Activated B cell treated with CpG ODN at 0.5 μM for 24 hours (primary cell): ENCODE data around the gene MFSD1. TPM values are rescaled to one million over a fixed set of nuclear protein-coding genes. Genes with fewer than 3 reads are reported as not detected.

Source experiments
- ATAC-seq: fragments of 200-7000 bp; cut with Tn5 transposase; one replicate; pipeline ENCODE4 v1.10.0; 2021; ENCODE audit warnings: low read depth, mild to moderate bottlenecking, moderate library complexity
- CTCF ChIA-PET: fragments of 350-600 bp; sonication (Branson Sonifier 250); formaldehyde crosslinking; loops from one replicate; lab custom pipeline; 2021; ENCODE audit warnings: antibody characterized with exemption; lab: Charles Lee
- POLR2A ChIA-PET: fragments of 350-600 bp; sonication (Branson Sonifier 250); formaldehyde crosslinking; loops from one replicate; lab custom pipeline; 2021; ENCODE audit warnings: antibody characterized with exemption; lab: Charles Lee
- DNase-seq: peaks from one replicate; pipeline ENCODE4 v3.0.0; 2022
- H3K27ac Mint-ChIP-seq: one replicate; pipeline ENCODE4 v1.8.0; 2020; ENCODE audit warnings: mixed read lengths
- H3K27me3 Mint-ChIP-seq: one replicate; pipeline ENCODE4 v1.8.0; 2021; ENCODE audit warnings: mixed read lengths
- H3K36me3 Mint-ChIP-seq: one replicate; pipeline ENCODE4 v1.8.0; 2021; ENCODE audit warnings: low read depth, mixed read lengths
- H3K4me1 Mint-ChIP-seq: one replicate; pipeline ENCODE4 v1.8.0; 2021; ENCODE audit warnings: mixed read lengths
- H3K4me3 Mint-ChIP-seq: one replicate; pipeline ENCODE4 v1.8.0; 2020; ENCODE audit warnings: mild to moderate bottlenecking, mixed read lengths
- H3K9me3 Mint-ChIP-seq: one replicate; pipeline ENCODE4 v1.8.0; 2020; ENCODE audit warnings: mixed read lengths
- intact Hi-C: fragments of 100-400 bp; cut with micrococcal nuclease; formaldehyde crosslinking; loops from one replicate; pipeline ENCODE4 v1.15.1; 2024
- total RNA-seq: library from RNA; stranded (reverse); gene quantifications from 2 replicates; pipeline ENCODE4 v1.2.3, GENCODE V29; 2022
- TF ChIP-seq, protein P1 (sequence below): fragments of 200-600 bp; IDR thresholded peaks from one replicate; pipeline ENCODE4 v1.8.0; 2022; ENCODE audit warnings: antibody characterized with exemption, mild to moderate bottlenecking

MFSD1 gene
- total RNA-seq, 1 donor from 2014 or later, result 41.6 TPM

- intact Hi-C loops, result no loop called here
- POLR2A ChIA-PET, result no interaction called here
- TF ChIP-seq, protein P1, sequence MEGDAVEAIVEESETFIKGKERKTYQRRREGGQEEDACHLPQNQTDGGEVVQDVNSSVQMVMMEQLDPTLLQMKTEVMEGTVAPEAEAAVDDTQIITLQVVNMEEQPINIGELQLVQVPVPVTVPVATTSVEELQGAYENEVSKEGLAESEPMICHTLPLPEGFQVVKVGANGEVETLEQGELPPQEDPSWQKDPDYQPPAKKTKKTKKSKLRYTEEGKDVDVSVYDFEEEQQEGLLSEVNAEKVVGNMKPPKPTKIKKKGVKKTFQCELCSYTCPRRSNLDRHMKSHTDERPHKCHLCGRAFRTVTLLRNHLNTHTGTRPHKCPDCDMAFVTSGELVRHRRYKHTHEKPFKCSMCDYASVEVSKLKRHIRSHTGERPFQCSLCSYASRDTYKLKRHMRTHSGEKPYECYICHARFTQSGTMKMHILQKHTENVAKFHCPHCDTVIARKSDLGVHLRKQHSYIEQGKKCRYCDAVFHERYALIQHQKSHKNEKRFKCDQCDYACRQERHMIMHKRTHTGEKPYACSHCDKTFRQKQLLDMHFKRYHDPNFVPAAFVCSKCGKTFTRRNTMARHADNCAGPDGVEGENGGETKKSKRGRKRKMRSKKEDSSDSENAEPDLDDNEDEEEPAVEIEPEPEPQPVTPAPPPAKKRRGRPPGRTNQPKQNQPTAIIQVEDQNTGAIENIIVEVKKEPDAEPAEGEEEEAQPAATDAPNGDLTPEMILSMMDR, result no peak
These were observed 28.7 kb upstream of the MFSD1 start for GRCh38 chr3:158773166-158773565.

DNA sequence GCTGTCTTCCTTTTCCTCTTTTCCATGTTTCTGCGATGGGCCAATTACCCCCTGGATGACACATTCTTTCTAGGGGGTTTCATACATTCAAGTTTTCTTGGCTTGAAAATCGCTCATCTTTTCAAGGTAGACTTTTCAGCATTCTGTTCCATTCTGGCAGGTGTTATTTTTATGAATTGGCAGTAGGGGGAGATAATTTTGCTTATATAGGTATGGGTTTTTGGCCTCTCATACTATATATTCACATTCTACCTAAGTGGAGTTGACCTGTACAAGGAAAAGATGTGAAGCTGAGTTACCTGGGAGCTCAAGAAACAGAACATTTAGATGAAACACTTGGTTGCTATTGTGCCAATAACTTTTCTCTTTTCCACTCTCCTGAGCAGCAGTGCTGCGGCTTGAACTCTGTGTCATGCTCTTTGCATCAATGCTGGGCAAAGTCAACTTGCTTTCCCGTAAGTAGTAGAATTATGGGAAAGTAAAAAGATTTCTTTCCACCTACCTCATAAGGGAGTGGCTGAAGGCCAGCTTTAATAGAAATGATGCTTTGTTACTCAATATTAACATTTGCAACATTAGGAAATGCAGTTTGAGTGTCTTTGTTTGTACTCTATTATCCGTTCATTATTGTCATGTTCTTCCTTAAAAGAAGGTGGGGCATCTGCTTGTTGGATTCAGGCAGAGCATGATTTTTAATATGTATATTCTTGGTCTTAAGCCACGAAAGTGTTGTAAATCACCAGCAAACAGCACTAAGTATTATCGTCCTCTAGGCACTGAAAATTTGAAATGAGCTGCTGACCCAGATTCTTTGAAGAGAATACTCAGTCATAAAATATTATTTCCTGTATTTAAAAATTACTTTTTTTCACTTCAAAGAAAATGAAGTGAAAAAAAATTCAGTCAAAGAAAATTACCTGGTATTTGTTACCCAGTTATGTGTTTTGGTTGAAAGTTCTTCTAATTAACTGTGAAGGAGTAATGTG is 27.7 kb upstream of the MFSD1 start:
- ATAC-seq (no peak), DNase-seq (no peak)
- ChIA-PET POLR2A (no interaction called here), CTCF (no interaction called here)
- no peaks in the 10 kb centered on the region for H3K36me3 Mint-ChIP-seq
- H3K4me3 Mint-ChIP-seq, result no peak overlapping the region
- H3K9me3 Mint-ChIP-seq, result peaks cover 2% of the 10 kb centered on the region
- H3K27me3 Mint-ChIP-seq, result no peaks in the 10 kb centered on the region
- intact Hi-C loops, result no loop called here
- TF ChIP-seq, protein P1, result no peak
- H3K27ac Mint-ChIP-seq, result no peak overlapping the region
- no peaks in the 10 kb centered on the region for H3K4me1 Mint-ChIP-seq

More at GRCh38 chr3:158773166-158773565, 28.7 kb upstream of the MFSD1 start:
- H3K27me3 Mint-ChIP-seq, result no peaks in the 10 kb centered on the region
- no peaks in the 10 kb centered on the region for H3K4me1 Mint-ChIP-seq
- no peaks in the 10 kb centered on the region for H3K36me3 Mint-ChIP-seq
- CTCF ChIA-PET, result no interaction called here
- no peak overlapping the region for H3K4me3 Mint-ChIP-seq
- H3K27ac Mint-ChIP-seq, result no peak overlapping the region
- DNase-seq, result no peak
- no peak for ATAC-seq
- H3K9me3 Mint-ChIP-seq, result no peaks in the 10 kb centered on the region

GRCh38 chr3:158774965-158775364 is 26.9 kb upstream of the MFSD1 start:
- TF ChIP-seq, protein P1, result no peak
- Mint-ChIP-seq H3K9me3 (peaks cover 2% of the 10 kb centered on the region), H3K27me3 (no peaks in the 10 kb centered on the region), H3K27ac (no peak overlapping the region), H3K36me3 (no peaks in the 10 kb centered on the region), H3K4me1 (no peaks in the 10 kb centered on the region), H3K4me3 (no peak overlapping the region)
- ChIA-PET CTCF (no interaction called here), POLR2A (no interaction called here)
- no peak for ATAC-seq
- intact Hi-C loops, result no loop called here
- no peak for DNase-seq

- DNase-seq, result no peak
- H3K27ac Mint-ChIP-seq, result no peak overlapping the region
- ChIA-PET CTCF (no interaction called here), POLR2A (no interaction called here)
- no peaks in the 10 kb centered on the region for H3K4me1 Mint-ChIP-seq
- no peaks in the 10 kb centered on the region for H3K36me3 Mint-ChIP-seq
- intact Hi-C loops, result no loop called here
- no peak for ATAC-seq
- no peak overlapping the region for H3K4me3 Mint-ChIP-seq
- no peaks in the 10 kb centered on the region for H3K27me3 Mint-ChIP-seq
- TF ChIP-seq, protein P1, result no peak
- peaks cover 2% of the 10 kb centered on the region for H3K9me3 Mint-ChIP-seq
These were observed 26.1 kb upstream of the MFSD1 start for GRCh38 chr3:158775426-158776410.
